NCI-H524 treated with DMSO at 0.1 percent for 48 hours (cell line): ENCODE measurements around the gene CLEC12A.
"Not testable (repeated sequence)": the region's sequence is repeated elsewhere in the genome, so short reads cannot be mapped to it uniquely, and the experiment has no call there.

Experiments used
- DNase-seq: peaks from one replicate; lab custom pipeline; 2025; lab: John Stamatoyannopoulos, UW

Gene CLEC12A

DNA sequence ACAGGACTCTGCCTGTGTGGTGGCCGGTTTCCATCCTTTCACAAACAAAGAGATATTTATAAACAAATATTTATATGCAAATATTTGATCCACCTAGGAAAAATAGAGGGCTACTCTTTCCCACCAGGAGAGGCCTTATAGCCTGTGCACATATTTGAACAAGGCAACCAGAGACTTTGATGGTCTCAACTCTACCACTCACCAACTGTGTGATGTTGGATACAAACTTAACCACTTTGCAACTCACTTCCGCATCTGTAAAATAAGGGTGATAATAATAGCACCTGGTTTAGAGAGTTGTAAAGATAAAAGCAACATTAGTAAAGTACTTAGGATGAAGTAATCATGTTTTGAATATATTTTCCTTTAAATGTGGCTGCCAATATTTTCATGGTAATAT, 1.5 kb upstream of the CLEC12A start:
- no peak for DNase-seq

- no peak for DNase-seq
Measured at GRCh38 chr12:9973949-9974348, 2.7 kb downstream of the CLEC12A start.

- not testable (repeated sequence) for DNase-seq
Measured at GRCh38 chr12:9974731-9975130, 3.5 kb downstream of the CLEC12A start.

- DNase-seq: no peak
Measured at GRCh38 chr12:9975614-9976013, 4.4 kb downstream of the CLEC12A start.

- not testable (repeated sequence) for DNase-seq
Measured at GRCh38 chr12:9976626-9977025, 5.4 kb downstream of the CLEC12A start.

DNA sequence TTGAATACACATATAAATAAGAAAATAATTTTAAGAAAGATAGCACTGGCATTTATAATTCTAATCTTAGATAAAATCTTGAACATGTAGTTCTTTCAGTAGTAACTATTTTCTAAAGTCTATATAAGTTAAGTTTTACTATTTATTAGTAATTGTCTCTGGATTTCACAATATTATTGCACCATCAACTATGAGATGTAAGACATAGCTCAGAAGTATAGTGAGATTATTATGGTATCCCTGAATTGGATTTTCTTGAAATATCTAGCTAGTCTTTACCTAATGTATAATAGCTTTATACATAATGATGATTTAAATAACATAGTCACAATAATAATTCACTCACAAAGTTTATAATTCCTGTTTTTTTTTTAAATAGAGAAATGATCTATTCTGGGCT, 6.7 kb downstream of the CLEC12A start:
- DNase-seq: no peak

DNA sequence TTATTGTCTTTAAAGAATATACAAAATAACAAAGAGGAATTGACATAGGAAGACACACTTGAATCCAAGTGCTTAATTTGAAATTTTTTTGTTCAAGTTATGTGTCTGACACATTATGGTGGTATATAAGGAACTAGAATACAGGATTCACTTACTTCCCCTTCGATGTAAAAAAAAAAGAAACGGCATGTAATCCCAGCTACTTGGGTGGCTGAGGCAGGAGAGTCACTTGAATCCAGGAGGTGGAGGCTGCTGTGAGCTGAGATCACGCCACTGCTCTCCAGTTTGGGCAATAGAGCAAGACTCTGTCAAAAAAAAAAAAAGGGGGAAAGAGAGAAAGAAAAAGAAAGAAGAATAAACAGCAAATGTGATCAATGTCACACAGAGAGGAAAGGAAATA, 8.9 kb downstream of the CLEC12A start:
- no peak for DNase-seq

DNA sequence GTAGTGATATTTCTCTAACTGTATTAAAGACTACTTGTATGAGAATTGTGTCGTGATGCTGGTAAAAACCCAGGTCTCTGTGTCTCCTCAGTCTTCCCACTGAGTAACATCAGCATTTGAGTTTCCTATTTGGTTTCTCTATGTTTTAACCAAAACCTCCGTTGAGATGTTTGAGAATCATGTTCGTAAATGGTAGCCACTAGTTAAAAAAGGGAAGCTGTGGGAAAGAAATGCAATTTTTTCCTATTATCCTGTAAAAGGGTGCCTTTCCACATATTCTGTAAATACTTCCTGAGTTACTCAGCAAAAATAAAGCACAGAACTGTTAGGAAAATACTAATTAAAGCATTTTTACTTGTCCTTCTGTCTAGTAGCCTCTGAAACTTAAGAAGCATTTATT, 20.7 kb downstream of the CLEC12A start:
- DNase-seq: no peak

- DNase-seq: no peak
Measured at GRCh38 chr12:9992296-9992695, 21.1 kb downstream of the CLEC12A start.

GRCh38 chr12:9999016-9999415, 27.8 kb downstream of the CLEC12A start, which contains the start of gene CLEC1B:
TSS of gene CLEC1B (minus strand) at chr12:9999121. CDS start at chr12:9999100, 21 bp downstream.
- DNase-seq: no peak

- DNase-seq: no peak
Measured at GRCh38 chr12:10001171-10001776, 30.1 kb downstream of the CLEC12A start.

DNA sequence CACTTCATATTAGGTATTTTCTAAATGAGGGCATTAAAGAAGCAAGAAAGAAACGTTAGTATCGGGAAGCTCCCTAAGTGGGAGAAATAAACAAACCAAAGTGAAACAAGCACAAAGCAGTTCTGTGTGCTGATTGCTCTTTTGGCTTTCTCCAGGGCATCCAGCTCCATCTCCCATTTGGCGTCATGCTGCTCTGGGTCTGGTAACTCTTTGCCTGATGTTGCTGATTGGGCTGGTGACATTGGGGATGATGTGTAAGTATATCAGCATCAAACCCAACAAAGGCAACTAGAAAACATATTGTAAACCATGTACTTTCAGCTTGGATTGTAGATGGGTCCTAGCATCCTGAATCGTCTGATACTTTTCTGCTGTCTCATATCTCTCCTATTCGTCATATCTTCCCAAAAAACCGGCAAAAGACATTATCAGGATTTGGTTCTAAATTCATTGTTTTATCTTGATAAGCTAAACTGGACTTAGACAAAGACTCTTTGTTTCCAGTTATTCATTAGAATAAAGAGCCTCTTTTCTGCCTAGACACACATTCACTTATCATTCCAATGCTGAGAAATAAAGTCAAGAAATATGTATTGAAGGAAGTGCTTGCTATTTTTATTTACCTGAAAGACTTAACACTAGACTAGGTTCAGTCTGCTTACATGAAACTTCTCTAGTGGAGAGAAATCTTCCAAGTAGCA, 41.6 kb downstream of the CLEC12A start:
- no peak for DNase-seq

DNA sequence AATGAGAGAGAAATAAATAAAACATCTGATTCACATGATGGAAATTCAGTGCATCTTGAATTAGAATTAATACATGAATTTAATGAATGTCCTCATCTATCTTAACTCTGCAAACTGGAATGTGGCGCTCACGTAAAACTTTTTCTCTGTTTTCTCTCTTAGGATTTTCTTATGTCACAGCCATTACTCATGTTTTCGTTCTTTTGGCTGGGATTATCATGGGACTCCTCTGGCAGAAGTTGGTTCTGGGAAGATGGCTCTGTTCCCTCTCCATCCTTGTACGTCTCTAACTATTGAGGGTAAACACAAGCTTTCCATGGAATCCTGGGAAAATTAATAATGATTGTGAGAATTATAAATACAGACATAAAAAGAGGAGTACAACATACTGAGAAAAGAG, 44.2 kb downstream of the CLEC12A start:
- DNase-seq: no peak

- DNase-seq: no peak
Measured at GRCh38 chr12:10016881-10017280, 45.7 kb downstream of the CLEC12A start.

GRCh38 chr12:10018386-10018785, 47.2 kb downstream of the CLEC12A start:
- no peak for DNase-seq

DNA sequence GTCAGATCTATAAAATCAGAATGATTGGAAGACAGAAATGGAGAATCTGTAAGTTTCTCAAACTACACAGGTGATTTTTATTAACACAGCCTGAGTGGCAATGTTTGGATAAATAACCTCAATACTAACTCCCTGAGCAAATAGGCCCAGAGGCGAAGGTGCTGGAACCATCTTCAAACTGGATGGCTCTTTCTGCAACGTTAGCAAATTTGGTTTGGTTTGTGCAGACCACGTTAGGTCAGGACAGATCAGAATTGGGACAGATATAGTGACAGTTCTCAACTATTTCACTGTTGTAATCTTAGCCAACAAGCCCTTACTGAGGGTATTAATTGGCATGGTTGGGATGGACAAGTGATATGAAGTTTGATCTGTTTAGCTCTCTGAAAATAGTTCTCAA, 50.1 kb downstream of the CLEC12A start:
- no peak for DNase-seq

DNA sequence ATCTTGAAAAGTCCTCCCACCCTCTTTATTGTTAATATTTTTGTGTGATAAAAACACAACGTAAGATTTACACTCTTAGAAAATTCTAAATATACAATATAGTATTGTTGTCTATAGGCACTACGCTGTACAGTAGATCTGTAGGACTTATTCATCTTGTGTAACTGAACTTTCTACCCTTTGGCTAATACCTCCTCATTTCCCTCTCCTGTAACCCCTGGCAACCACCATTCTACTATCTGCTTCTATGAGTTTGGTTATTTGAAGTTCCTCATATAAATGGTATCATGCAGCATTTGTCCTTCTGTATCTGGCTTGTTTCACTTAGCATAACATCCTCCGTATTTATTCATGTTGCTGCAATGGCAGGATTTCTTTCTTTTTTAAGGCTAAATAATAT, 54.0 kb downstream of the CLEC12A start:
- DNase-seq: no peak

DNA sequence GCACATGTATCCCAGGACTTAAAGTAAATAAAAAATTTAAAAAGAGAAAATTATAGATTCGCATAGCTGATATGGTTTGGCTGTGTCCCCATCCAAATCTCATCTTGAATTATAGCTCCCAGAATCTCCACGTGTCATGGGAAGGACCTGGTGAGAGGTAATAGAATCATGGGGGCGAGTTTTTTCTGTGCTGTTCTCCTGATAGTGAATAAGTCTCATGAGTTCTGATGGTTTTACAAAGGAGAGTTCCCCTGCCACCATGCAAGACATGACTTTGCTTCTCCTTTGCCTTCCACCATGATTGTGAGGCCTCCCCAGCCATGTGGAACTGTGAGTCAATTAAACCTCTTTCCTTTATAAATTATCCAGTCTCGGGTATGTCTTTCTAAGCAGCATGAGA, 55.5 kb downstream of the CLEC12A start:
- not testable (repeated sequence) for DNase-seq

- DNase-seq: no peak
Measured at GRCh38 chr12:10027311-10027710, 56.1 kb downstream of the CLEC12A start.

- no peak for DNase-seq
Measured at GRCh38 chr12:10027721-10028120, 56.5 kb downstream of the CLEC12A start.

DNA sequence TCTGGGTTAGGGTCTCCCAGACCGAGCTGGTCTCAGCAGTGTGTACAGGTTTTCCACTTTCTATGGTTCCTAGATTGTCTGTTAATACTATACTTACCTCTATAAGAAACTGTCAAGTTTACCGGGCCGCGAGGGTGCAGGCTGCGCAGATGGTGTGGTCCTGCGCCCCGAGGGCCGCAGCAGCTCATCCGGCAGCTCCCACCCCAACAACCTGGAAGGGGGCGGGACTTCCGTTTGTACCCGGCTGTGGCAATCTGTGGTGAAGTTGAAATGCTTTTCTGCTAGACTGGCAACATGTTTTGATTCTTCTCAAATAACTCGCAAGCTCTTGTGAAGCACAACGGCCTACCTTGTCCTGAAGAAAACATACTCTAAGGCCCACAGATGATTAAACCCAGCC, 59.2 kb downstream of the CLEC12A start, which contains the start of gene CLEC9A:
CLEC9A (plus strand) TSS at position 237 of the 400 bp plus-strand sequence. CDS start 22,006 bp downstream, outside the sequence.
- no peak for DNase-seq

DNA sequence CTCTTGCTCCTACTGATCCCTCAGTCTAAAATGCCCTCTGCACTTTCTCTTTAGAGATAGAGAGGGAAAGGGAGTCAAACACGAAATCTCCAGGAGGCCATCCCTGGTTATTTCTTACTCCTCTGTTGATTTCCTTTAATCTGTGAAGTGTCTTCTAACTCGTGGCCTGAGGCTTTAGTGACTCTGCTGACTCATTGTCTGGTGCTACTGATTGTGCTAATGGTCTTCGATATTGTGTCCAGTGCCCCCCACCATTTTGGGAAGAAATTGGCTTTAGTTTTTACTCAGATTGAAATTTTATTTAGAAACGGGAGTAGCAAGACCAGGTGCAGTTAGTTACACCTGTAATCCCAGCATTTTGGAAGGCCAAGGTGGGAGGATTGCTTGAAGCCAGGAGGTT, 60.1 kb downstream of the CLEC12A start:
- no peak for DNase-seq

DNA sequence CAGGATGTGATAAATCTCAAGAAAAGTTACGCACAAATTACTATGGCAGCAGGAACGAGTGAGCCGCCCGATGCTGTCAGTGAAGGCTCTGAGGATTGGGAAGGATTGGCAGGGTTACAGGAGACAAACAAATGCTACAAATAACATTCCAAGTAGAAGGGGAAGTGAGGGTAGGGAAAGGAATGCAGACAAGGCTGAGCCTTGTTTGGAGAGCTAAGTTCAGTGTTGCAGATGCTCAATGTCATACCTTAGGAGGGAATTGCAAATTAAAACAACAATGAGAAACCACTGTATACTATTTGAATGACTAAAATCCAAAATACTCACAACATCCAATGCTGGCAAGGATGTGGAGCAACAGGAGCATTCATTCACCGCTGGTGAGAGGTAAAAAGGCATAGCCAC, 60.6 kb downstream of the CLEC12A start:
- DNase-seq: no peak
